Ovary (tissue), 3 donors: Measurements from ENCODE around the gene PLBD2.

ENCODE experiments used
- POLR2A ChIP-seq: fragments of 450-650 bp; IDR thresholded peaks from one replicate; pipeline ENCODE4 v1.6.1; 2017; ENCODE audit warnings: antibody characterized with exemption, mild to moderate bottlenecking, moderate library complexity
- TF ChIP-seq, protein P1 (sequence below), 3 donors: fragments of 450-650 bp in 2 of 3; fragments of 200-600 bp in 1 of 3; IDR thresholded peaks; one replicate each; pipeline versions ENCODE4 v1.5.1 to v1.8.0; 2016 to 2022; ENCODE audit warnings: antibody characterized with exemption in 3 of 3, mild to moderate bottlenecking in 1 of 3
- donor health status: DM: no; HTN: no; CAD: no.

DNA sequence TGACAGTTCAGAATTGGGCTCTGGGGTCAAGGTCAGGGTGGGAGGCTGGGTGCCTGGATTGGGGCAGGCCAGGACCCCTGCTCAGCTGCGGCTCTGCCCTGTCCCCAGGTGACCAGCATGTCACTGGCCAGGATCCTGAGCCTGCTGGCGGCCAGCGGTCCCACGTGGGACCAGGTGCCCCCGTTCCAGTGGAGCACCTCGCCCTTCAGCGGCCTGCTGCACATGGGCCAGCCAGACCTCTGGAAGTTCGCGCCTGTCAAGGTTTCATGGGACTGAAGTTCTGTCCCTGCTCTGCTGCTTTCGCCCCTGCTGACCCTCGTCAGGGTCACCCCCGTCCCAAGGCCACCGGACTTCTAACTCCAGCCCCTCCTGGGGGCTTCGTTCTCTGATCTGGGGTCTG lies 30.0 kb downstream of the PLBD2 start:
- no peak for TF ChIP-seq POLR2A
- TF ChIP-seq, protein P1, sequence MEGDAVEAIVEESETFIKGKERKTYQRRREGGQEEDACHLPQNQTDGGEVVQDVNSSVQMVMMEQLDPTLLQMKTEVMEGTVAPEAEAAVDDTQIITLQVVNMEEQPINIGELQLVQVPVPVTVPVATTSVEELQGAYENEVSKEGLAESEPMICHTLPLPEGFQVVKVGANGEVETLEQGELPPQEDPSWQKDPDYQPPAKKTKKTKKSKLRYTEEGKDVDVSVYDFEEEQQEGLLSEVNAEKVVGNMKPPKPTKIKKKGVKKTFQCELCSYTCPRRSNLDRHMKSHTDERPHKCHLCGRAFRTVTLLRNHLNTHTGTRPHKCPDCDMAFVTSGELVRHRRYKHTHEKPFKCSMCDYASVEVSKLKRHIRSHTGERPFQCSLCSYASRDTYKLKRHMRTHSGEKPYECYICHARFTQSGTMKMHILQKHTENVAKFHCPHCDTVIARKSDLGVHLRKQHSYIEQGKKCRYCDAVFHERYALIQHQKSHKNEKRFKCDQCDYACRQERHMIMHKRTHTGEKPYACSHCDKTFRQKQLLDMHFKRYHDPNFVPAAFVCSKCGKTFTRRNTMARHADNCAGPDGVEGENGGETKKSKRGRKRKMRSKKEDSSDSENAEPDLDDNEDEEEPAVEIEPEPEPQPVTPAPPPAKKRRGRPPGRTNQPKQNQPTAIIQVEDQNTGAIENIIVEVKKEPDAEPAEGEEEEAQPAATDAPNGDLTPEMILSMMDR (IDR thresholded peaks at IDR 0.05): no peak
